Activated CD4-positive, CD25-positive, alpha-beta regulatory T cell (primary cell): Measurements from ENCODE around the gene IRX6.

Experiments used
- DNase-seq, 4 experiments: peaks; one replicate each; lab custom pipeline; 2025; lab: John Stamatoyannopoulos, UW

IRX6 gene

DNA sequence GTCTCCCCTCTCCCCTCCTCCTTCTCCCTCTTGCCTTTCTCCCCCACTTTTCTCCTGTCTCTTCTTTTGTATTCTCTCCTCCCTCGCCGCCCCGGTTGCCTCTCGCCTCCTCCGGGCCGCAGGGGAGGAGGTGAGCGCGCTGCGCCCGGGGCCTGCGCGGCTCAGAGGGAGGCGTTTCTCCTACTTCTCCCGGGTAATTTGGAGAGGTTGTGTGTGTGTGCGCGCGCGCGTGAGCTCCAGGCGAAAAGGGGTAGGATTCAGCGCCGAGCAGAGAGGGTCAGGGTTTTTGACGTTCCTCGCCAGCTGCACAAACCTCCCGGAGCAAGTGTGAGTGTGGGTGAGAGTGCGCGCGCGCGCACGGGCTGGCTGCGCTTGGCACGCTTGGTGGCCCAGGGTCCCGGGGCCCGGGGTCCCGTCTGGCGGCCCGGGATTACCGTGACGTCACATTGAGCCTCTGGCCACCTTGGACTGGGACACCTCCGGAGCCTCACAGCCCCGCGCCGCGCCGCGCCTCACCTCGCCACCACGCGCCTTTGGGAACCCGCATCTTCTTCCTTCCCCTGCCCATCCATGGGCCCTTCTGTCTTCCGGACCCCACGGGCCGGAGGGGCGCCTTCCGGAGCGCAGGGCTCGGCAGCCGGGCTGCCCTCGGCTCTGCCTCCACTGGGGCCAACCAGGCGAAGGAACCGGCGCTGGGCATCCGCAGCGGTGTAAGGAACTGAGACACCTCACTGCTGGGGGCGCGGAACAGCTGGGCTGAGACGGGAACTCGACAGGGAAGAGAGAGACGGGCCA, 479 bp downstream of the IRX6 start:
- DNase-seq, result no peak

DNA sequence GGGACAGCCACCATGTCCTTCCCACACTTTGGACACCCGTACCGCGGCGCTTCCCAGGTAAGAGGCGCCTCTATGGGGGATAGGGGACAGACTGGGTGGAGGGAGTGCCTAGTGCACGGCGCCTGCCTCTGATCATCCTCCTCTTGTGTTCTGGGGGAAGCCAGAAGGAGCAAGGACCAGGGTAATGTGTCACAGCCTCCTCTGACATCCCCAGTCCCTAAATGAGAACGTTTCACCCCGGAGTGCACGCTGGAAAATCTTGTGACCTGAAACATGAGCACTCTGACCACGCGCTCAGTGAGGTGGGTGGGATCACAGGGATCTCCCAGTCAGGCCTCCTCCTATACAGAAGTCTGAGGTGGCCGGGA, 1.1 kb downstream of the IRX6 start:
- no peak for DNase-seq

DNA sequence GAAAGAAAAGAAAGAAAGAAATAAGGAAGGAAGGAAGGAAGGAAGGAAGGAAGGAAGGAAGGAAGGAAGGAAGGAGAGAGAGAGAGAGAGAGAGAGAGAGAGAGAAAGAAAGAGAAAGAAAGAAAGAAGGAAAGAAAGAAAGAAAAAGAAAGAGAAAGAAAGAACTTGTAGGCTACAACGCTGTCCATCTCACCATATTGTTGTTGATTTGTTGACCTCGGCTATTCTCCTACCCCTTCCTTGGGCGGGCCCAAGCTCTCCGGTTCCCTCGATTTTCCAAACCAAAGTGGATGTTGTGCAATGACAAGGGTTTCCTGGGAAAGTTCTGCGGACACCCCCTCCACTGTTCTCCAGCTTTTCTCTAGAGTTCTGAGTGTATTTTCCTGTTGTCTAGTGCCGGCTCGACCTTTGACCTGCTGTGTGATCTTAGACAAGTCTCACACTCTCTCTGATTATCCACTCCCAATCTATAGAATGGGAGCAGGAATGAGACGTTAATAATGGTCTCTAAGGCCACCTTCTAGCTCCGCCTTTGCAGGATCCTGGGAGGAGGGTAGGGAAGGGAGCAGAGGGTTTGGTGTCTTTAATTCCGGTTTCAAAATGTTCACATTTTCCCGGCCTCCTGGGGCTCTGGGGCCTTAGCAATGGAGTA, 1.6 kb downstream of the IRX6 start:
- DNase-seq, result no peak

- no peak for DNase-seq
Measured at GRCh38 chr16:55326261-55327092, 2.5 kb downstream of the IRX6 start.

- no peak for DNase-seq
Measured at GRCh38 chr16:55328611-55329569, 4.9 kb downstream of the IRX6 start.

DNA sequence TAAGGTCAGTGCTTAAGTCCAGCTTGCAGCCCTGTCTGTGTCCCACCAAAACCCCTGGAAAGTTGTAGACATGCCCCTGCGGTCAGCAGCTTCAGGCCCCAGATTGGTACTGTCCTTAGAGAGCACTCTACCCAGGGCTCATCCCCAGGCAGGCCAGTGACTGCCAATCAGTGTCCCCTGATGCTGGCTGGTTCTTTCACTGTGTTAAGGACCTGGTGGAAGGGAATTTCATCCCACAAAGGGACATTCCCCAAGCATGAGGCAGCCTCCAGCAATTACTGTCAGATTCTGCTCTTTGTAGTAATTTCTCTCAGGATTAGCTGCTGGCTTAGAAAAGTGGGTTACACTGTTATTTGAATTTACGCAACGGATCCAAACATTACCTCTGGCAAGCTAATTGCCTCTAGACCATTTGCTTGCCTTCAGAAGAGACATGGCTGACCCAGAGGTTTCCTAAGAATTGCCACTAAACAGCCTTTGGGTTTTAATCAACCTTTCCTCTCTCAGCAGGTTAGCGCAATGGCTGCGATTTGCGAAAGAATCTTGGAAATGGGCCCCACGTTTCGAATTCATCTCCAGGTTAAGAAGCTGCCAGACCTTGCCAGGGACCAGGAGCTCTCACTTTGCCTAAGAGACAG, 5.9 kb downstream of the IRX6 start:
- no peak for DNase-seq

GRCh38 chr16:55330781-55331647, 7.0 kb downstream of the IRX6 start:
- no peak for DNase-seq

- no peak for DNase-seq
Measured at GRCh38 chr16:55331648-55332185, 7.7 kb downstream of the IRX6 start.

DNA sequence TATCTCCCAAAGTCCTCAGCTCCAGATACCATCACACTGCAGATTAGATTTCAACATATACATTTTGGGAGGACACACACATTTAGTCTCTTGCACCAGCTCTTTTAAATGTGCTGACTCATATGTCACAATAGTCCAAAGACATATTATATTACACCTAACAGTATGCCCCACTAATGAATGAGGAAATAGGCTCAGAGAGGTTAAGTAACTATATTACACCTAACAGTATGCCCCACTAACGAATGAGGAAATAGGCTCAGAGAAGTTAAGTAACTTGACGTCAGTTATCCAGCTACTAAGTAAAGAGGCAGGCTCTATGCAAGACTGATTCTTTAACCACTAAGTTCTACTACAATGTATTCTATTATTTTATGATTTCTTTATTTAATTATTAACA, 9.7 kb downstream of the IRX6 start:
- DNase-seq, result no peak

GRCh38 chr16:55338646-55339045, 14.6 kb downstream of the IRX6 start:
- DNase-seq, result no peak

GRCh38 chr16:55340445-55340844, 16.4 kb downstream of the IRX6 start:
- DNase-seq, result no peak

DNA sequence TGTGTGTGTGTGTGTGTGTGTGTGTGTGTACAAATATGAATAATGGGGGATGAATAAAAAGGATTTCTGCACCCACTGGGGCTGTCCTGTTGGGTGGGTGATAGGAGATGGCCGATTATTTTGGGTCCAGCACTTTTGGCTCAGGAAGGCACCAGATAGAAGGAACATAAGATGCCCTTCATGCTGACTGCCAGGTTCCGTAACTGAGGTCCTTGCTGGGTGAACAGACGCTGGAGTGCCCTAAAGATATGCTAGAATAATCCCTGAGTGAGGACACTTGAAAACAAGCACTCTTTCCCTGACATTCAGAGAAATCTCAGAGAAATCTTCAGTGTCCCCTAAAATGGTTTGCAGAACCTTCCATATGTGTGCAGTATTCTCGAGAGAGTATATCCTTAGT, 17.7 kb downstream of the IRX6 start:
- no peak for DNase-seq

- DNase-seq, result no peak
Measured at GRCh38 chr16:55346475-55346874, 22.5 kb downstream of the IRX6 start.

DNA sequence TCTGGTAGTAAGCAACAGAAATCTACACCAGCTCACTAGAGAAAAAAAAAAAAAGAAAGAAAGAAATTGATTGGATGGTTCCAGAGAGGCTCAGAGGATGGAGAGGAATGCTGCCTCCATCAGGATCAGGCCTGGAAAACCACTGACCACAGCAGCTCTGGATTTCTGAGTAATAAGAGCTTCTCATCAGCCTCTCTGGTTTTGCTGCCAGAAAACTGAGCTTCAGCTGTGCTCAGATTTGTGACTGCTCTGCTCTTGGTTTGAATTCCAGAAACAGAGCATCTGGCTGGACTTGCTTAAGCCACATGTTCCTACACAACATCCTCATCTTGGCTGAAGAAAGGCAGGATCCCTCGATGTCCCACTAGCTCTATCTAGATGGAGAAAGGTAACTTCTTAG, 25.9 kb downstream of the IRX6 start:
- no peak for DNase-seq

DNA sequence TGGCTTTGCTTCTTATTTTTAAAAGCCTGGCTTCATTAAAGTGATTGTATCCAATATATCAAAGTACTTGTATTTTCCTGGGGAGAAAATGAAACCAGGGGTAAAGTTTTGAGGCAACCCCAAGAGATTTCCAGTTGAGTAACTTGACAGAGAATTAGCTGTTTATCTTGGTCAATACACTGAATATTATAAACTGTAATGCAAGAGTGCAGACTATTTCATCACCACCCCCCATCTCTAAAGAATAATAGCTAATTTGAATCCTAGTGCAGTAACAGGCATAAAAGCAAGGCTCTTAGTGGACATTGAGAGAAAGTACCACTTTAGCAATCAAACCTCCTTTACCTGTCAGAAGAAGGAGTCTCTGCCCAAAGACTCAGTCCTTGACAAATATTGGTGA, 27.0 kb downstream of the IRX6 start:
- DNase-seq, result no peak

DNA sequence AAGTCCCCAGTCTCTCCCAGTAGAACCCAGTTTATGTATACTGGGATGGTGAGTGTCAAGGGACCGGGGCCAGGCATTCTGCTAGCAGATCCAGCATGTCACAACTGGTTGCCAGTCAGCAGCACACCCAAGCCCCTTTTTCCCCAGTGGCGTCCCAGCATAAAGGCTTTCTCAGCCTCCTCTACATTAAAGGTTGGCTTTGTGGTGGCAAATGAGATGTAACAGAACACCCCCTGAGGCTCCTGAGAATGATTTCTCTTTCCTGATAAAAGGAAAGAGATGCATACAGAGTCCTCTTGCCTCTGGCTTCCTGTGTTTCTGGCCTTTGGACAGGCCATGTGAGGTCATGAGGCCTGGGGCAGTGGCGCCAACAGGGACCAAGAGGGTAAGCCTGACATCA, 27.9 kb downstream of the IRX6 start:
- no peak for DNase-seq

- no peak for DNase-seq
Measured at GRCh38 chr16:55357241-55357640, 33.2 kb downstream of the IRX6 start.

DNA sequence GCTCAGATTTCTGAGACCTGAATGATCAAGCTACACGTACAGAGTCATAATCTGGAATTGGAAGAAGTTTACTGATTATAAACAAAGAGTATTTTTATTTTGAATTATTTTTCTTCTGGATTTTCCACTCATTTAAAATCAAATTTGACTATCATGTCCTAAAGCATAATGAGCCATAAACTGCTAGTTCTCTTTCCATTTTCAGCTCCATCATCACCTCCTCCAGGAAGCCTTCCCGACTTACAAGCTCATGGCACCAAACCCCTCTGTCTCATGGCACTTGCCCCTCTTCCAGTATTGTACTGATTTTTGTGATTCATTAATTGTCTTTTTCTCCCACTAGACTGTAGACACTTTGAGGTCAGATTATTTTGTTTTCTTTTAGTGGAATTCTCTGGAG, 35.9 kb downstream of the IRX6 start:
- DNase-seq, result no peak

DNA sequence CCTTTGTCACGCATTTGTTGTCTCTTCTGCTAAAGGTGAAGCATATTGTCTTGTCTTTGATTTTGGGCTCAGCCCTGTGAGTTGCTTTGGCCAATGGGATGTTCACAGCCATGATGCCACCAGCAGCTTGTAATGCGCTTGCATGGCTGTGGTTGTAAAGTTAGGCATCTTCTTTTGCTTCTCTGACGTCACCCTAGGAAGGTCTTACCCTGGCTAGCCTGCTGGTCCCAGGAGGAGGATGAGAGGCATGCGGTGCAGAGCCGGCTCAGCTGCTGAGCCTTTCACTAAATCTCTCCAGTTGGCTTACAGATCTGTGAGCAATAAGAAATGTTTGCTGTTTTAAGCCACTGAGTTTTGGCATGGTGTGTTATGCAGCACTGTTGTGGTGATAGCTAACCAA, 40.8 kb downstream of the IRX6 start:
- no peak for DNase-seq

DNA sequence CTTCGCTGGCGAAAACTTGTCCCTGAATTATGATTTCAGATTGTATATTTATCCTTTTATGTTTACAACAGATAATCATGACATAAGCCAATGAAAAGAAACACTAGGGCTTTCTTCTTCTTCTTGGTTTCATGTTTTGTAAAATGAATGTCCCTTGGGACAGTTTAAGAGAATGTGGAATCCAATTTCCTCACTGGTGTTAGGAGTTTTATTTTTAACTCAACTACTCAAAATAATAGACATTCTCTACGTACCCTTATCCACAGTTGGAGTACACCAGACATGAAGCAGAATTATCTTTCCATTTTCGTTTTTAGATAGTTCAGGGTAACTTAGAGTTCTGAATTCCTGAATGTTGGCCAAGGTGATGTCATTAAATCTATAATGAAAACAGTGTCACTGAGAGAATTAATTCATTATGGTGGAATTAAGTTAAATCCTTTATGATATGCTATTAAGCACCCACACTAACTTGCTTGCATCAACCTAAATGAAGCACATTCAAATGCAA, 43.4 kb downstream of the IRX6 start:
- DNase-seq, result no peak
